Fibroblast of skin of left quadriceps (primary cell): ENCODE measurements around the gene SEMA4D.
"Not testable (repeated sequence)": the region's sequence is repeated elsewhere in the genome, so short reads cannot be mapped to it uniquely, and the experiment has no call there.

ENCODE experiments used
- DNase-seq, 2 experiments: peaks; one replicate each; pipeline ENCODE4 v3.0.0-alpha.2; 2013; ENCODE audit warnings: low read depth in 2 of 2

SEMA4D gene

DNA sequence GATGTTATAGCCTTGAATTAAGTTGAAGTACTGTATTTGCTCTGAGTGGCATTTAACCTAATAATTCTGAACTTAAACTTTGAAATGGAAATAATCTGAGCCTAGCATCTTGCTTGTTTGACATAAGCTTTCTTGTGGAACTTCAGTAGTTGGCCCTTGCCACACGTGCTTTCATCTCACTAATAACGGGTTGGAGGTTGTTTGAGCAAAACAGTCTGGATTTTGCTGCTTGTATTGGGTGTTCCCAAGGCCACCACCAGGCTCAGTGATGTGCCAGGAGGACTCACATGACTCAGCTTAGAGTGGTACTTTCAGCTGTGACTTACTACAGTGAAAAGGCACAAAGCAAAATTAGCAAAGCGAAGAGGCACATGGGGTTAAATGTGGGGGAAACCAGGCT is 143.9 kb downstream of the SEMA4D start:
- no peak for DNase-seq

DNA sequence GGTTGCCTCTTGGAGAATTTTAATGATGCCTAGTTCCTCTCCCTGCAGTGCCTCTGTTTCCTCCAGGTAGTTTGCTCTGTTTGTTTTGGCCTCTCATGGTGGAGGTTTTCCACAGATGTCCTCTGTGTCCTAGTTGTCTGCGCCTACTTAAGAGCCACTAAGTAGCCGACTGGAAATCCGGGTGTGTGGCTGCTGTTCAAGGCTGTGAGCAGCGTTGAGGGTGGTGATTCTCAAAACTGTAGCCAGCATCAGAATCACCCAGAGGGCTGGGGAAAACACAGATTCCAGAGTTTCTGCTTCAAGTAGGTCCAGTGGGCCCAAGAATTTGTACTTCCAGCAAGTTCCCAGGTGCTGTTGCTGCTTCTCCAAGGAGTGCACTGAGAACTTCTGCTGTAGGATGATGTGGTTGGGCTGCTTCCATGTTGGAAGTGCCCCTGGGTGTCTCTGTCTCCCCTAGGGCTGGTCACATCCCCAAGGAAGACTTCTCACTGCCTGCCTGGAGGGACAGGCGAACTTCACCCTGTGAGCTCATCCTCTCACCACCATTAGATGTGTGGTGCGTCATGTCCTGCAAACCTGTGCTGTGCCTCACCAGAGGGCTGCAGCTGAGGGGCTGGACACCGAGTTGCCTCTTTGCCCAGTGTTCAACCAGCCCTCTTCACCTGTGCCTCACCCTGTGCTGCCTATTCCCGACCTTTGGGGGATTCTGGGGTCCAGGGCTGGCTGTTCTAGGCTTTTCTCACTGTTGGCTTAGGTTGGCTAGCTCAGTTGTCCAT is 144.9 kb downstream of the SEMA4D start:
- DNase-seq = no peak

DNA sequence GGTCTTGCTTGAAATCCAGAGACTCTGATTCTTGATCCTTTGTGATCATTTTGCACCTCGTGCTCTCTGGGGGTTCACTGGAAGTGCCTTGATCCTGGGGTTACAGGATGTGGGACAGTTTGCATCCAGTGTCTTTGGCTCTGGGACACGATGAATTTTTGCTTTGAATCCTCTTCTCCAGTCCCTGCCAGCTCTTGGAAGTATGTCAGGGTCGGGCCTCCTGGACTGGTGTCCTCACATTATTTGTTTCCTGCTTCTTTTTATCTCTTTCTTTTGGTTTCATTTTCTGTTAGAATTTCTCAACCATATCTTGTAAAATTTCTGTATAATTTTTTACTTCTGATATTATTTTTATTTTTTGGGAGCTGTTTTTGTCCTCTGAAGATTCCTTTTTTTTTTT is 145.5 kb downstream of the SEMA4D start:
- no peak for DNase-seq

DNA sequence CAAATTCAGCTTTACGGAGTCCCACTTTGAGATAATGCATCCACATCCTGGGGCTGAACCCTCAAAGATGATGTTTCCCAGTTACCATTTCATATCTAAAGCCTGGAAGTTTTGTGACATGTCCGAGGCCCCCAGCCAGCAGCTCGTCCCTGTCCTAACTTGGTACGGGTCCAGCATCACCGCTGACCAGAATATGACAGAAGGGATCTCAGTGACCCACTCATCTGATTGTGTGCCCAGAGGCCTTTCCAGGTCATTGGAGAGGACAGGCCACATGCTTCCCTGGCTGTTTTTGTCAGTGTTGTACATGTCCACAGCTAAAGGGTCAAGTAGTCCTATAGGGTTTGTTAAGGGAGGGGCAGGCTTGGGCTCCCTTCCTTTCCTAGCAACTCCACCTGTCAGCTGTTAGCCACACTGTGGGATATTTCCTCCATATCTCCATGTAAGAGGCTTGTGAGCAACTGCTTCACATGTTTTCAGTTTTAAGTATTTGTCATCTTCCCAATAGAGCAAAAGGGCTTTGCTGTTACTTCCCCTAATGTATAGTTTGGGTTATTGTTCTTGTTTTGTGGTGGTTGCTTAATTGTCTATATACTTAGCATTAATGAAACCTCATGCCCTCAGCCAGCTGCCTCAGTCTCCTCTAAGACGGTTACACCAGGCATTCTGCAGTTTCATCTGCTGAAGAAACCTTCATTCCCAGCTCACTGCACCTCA is 146.2 kb downstream of the SEMA4D start:
- DNase-seq = no peak

DNA sequence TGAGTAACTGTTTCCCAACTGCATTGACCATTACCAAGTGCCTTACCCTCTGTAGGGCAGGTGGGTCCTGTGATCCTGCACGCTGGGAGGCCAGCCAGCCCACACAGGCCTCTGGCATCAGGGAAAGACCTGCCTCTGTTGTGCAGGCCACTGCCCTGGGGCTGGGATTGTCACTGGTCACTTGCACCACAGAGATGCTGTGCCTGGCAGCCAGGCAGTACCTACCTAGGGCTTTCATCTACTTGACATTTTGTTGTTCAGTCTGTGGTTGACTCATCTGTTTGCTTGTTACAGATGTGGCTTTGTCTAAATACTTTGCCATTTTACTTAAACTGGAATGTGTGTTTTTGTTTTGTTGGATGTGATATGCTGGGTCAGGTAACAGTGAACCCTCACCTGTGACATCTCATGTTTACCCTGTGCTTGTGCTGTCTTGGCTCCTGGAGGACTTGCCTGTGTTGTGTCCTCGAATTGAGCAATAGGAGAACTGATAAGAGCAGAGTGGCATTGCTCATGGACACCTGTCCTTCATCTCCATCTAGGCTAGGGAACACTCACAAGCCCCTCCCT is 146.8 kb downstream of the SEMA4D start:
- no peak for DNase-seq

DNA sequence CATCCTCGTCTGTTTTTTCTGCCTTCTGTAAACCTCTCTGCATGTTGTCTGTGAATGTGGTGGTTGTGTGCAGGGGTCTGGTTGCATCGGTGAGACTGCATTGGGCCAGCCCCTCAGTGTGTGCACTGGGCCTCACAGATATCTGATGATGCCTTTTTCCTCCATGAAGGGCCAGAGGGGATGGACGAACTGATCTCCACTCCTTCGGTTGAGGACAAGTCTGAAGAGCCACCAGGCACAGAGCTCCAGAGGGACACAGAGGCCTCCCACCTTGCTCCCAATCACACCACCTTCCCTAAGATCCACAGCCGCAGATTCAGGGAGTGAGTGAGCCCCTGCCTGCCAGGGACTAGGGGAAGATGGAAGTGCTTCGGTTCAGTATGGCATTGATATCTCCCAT is 148.3 kb downstream of the SEMA4D start:
- DNase-seq = no peak

DNA sequence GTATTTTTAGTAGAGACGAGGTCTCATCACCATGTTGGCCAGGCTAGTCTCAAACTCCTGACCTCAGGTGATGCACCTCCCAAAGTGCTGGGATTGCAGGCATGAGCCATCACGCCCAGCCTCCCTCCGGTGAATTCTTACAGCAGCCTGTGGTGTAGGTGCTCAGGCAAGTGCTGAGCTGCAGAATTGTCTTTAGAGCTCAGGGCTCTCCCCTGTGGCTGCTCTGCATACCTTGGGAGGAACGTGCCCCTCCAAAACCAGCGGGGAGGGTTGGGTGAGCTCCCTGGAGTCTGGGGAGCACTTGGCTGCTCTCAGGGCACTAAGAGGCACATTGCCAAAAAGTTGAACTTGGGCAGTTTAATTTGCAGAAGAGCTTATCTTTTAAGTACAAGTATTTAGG is 150.3 kb downstream of the SEMA4D start:
- DNase-seq = no peak

DNA sequence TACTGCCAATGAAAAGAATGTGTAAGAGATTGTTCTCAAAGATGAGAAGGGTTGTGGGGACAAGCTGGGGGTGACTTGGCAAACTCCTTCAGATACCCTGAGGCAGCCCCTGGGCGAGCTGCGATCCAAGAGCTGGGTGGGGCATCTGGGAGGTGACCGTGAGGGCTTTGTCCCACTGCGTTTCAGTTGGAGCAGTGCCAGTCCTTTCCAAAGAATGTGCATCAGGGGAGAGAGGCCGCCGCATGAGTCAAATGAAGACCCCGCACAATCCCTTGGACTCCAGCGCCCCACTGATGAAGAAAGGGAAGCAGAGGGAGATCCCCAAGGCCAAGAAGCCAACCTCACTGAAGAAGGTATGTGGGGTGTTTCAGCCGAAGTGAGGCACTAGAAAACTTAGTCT is 151.2 kb downstream of the SEMA4D start:
- DNase-seq = no peak

DNA sequence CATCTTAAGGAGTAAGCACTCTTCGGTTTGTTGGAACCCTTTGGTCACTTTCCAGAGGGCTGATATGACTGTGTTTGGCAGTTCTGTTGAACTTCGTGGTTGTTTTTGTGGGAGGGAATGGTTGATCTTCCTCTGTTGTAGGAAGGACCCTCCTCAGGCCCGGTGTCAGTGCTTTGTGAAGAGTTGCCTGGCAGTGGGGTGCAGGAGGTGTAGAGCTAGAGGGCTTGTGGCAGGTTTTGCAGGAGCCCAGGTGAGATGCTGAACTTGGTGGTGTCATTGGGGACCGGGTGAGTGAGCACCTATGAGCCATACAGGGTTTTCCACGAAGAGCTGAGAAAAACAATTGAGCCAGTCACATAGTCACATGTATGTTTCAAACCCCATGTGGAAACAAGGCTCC is 152.4 kb downstream of the SEMA4D start:
- no peak for DNase-seq

DNA sequence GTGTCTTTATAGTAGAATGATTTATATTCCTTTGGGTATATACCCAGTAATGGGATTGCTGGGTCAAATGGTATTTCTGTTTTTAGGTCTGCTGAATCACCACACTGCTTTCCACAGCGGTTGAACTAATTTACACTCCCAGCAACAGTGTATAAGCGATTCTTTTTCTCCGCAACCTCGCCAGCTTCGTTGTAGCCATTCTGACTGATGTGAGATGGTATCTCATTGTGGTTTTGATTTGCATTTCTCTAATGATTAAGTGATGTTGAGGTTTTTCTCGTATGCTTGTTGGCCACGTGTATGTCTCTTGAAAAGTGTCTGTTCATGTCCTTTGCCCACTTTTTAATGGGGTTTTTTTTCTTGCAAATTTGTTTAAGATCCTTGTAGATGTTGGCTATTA is 154.1 kb downstream of the SEMA4D start:
- not testable (repeated sequence) for DNase-seq

DNA sequence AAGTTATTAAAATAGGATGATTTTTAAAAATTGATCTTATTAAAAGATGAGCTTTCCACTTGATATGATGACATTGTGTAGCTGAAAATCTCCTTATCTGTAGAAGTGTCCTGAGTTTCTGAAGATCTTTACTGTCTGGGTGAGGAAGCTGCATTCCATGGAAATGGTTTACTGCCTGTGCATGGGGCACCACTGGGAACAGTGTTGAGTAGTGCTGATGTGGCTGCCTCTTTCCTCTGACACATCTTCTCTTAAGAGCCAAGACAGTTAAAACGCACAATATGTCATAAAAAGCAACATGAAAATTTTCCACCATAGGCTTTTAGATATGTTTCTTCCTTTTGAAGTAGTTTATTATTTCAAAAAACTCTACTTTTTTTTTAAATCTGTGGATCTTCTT is 155.0 kb downstream of the SEMA4D start:
- DNase-seq = no peak

DNA sequence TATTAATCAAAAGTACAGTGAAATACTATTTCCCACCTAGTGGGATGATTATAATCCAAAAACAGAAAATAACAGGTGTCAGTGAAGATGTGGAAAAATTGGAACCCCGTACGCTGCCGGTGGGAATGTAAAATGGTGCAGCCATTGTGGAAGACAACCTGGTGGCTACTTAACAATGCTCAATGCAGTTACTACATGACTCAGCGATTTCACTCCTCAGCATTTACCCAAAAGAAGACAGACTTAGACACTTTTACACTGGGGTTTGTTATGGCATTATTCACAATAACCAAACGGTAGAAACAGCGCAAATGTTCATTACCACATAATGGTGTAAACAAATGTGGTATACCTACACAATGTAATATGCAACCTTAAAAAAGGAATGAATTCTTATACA is 155.7 kb downstream of the SEMA4D start:
- DNase-seq = no peak

DNA sequence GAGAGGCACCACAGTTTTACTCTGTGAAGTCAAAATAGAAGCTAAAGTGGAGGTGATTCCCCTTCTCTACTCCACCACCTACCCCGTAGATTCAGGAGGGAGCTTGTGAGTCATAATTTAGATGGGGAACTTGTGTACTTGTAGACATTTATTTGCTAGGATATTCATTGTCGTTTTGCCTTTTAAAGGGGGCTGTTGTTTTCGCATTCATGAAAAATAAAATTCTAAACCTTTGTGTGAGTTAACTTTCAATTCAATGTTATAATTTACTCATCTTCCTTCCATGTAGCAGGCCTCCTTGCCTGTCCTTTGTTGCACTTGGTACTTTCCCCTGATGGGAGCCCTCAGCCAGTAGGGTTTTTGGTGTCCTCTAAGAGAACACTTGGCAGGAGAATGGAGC is 157.6 kb downstream of the SEMA4D start:
- DNase-seq = no peak

DNA sequence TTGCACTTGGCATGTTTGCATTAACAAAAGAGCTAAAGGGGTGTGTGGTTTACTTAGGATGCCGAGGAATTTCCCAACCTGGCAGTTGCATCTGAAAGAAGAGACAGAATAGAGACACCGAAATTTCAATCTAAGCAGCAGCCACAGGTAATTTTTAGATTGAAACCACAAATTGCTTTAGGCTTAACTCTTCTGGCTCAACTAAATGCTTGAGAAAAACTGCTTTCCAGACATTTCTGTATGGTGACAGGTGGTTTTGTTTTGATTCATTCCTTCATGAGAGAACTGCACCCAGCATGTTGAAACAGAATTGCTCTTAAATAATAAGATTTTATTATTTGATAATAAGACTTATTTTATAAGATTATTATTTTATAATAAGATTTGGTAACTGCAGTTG is 158.1 kb downstream of the SEMA4D start:
- no peak for DNase-seq

DNA sequence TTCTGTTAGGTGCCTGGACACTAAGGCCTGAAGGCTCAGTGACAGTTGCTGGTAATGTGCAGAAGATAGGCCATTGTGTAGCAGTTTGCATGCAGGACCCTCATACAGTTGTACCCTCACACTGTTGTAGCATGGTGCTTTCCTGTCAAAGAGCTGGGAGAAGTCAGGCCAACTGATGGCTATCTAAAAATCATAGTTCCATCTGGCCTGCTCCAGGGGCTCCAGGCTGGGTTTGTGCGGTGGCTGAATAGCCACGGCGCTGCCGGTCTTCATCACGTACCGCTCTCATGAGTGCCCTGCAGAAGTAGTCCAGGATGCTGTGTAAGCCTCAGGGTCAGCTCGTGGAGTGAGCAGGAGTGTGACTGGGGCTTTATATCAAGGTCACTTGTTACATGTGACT is 167.4 kb downstream of the SEMA4D start:
- no peak for DNase-seq

DNA sequence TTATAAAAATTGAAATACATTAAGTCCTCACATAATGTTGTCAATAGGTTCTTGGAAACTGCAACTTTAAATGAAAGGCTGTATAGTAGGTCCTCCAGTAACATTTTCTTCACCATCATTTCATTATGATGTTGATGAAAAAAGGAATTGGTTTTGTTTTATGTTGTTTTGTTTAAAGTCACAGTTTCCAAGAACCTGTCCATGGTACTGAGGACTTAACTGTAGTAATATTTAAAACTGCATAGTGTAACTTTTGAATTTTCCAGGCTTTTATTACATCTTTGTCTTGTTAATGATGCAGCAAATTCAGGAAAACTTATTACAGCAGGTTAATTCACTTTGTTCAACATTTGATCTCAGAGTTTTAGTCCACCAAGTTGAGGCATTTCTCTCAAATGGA is 168.0 kb downstream of the SEMA4D start:
- no peak for DNase-seq

DNA sequence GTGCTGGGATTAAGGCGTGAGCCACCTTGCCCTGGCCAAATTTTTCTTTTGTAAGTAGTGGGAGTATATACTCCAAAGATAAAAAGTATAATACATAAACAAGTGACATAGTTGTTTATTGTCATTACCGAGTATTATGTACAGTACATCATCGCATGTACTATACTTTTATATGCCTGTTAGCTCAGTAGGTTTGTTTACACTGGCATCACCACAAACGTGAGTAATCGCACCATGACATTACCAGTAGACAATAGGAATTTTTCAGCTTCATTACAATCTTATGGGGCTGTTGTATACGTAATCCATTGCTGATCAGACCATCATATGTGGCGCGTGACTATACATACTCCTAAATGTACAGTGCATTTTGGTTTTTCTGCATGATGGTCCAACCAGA is 169.8 kb downstream of the SEMA4D start:
- DNase-seq = no peak

DNA sequence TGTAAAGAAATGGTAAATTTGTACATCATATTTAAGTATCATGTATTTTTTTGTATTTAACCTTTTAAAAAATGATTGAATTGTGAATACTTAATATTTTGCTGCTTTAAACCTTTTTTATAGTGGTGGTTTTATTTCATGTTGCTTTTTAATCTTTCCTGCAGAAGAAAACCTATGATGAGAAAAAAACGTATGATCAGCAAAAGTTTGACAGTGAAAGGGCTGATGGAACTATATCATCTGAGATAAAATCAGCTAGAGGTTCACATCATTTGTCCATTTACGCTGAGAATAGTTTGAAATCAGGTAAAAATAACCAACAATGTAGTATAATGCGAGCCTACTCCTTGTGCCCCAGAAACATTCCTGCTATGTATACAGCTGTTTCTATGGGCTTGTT is 172.2 kb downstream of the SEMA4D start:
- no peak for DNase-seq

DNA sequence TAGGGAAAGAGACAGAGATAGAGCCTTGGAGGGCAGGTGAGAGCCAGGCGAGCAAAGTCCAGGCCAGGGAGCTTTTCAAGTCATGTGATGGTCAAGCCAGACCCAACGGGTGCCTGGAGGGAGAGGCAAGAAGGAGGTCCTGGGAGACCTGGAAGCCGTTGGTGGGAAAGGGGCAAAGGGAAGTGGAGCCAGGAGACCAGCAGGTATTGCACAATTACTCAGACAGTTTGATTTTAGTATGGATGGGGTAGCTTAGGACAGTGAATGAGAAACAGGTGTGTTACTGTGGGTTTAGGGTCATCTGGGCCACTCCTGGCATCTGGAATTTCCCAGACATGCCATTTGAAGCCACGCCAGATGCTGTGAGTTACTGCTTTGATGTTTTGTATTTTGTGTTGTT is 174.5 kb downstream of the SEMA4D start:
- no peak for DNase-seq

DNA sequence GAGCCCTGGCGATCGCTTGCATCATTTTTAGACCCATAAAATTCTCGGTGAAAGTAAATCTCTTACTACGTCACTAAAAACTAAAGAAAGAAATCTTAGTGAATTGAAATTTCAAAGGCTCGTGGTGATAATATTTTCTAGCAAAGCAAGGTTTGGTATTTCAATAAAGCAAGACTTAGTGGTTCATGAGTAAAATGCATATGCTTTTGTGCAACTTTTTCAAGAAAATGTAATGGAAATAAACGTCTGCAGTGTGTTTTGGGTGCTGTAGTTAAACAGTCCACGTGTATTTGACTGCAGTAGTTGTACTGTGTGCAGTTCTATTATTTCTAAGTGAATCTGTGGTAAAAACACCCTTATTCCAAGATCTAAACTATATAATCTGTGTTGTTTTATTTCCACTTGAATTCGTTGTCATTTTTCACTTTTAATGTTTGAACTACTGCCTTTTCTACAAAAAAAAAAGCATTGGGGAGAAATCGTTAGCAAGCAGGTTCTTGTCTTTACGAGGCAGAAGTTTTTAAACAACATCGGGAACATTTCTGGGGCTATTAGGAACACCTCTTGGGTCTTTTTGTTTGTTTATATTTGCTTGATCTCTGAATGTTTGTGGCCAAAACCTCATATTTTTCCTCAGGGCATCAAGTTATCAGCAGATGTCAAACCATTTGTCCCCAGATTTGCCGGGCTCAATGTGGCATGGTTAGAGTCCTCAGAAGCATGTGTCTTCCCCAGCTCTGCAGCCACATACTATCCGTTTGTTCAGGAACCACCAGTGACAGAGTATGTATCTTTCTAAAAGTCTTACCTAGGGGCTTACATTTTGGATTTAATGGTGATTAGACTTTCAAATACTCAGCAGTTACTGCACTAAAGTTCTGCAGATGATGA is 178.7 kb downstream of the SEMA4D start:
- DNase-seq = no peak

DNA sequence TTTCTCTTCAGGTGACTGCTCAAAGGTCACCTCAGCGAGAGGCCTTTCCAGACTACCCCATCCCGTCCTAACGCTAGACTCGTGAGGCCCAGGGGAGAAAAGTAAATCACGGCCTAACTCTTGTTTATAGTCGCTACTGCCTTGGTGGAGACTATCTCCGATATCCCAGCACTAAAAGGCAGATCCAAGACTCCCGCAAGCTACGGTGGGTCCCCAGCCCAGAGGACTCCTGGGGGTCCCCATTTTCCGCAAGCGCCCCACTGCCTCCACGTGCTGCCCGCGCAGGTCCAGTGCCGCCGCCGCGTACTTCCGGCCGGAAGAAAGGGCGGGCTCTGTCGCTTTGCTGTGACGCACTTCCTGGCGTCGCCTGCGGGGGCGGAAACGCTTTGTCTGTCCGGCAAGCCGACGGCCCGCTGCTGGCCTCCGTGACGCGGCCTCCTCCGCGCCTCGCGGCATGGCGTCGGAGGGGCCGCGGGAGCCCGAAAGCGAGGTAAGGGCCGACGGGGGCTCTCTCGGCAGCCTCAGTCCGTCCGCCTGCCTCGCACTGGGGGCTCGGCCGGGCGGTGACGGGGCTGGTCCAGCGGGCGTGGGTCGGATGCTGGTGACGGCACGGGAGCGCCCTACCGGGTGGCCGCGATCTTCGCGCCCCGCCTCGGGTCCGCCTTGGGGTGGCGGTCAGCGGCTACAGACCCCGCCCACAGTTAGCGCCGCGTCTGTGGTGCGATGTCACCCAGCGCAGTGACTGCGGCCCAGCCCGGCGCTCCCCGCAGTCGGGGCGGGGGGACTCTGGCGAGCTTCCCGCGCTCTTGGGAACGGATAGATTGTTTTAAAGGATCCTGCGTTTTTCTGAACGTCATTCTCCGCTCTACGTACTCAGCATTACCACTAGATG is 179.5 kb downstream of the SEMA4D start, which contains the start of gene SECISBP2:
Gene SECISBP2, plus strand, starts transcription at position 378 of the 892 bp plus-strand sequence. Its CDS starts 77 bp downstream, at position 455.
- peak; percentile 96 for DNase-seq
